ENCODE measurements around the gene ATP12A. TPM values are rescaled to one million over a fixed set of nuclear protein-coding genes. Genes with fewer than 3 reads are reported as not detected.

Gene ATP12A
- total and polyA plus RNA-seq, 2 of the 8 experiments (the other 6 are each of a cell fraction or from before 2014, with no cell fraction given), result 0.80 to 1.3 TPM

- TF ChIP-seq CTCF (IDR thresholded peaks at IDR 0.05; ENCODE audit: control extremely low read depth in 1 of 3, insufficient read depth in 1 of 3, low read depth in 1 of 3, low read length in 3 of 3), result peak; percentile 55 to 97 (median 65)
Measured at GRCh38 chr13:24670961-24671381, 9.2 kb upstream of the ATP12A start (continued).

Measured in H1 (cell line).